AG04450 (cell line): Measurements from ENCODE around the gene TRRAP. TPM values are rescaled to one million over a fixed set of nuclear protein-coding genes. Genes with fewer than 3 reads are reported as not detected.

Source experiments
- CTCF ChIA-PET: fragments of 300-600, 350-600 bp; formaldehyde crosslinking; extraction: SDS; loops from one replicate; lab custom pipeline; 2022; ENCODE audit warnings: antibody characterized with exemption, inconsistent platforms; lab: Charles Lee
- POLR2A ChIA-PET: fragments of 350-600 bp; formaldehyde crosslinking; extraction: SDS; loops from one replicate; lab custom pipeline; 2021; ENCODE audit warnings: antibody characterized with exemption, inconsistent platforms; lab: Yijun Ruan, JAX
- DNase-seq: peaks from one replicate; pipeline ENCODE4 v3.0.0-alpha.2; 2011; ENCODE audit warnings: low read depth, low spot score
- H3K27ac ChIP-seq: one replicate; pipeline ENCODE4 v1.5.1; 2012; ENCODE audit warnings: low read depth, low read length, control low read depth
- H3K27me3 ChIP-seq: one replicate; pipeline ENCODE4 v1.6.0; 2012; ENCODE audit warnings: low read length; ENCODE audit not compliant: control insufficient read depth, insufficient read depth
- H3K4me3 ChIP-seq: 2 replicates; pipeline ENCODE4 v1.5.1; 2011; ENCODE audit warnings: mild to moderate bottlenecking, low read depth, low read length, control low read depth
- H3K9me3 ChIP-seq: 2 replicates; pipeline ENCODE4 v1.5.1; 2012; ENCODE audit warnings: low read length; ENCODE audit not compliant: control insufficient read depth, insufficient read depth
- CTCF ChIP-seq: IDR thresholded peaks from 2 replicates; pipeline ENCODE4 v1.5.1; 2011; ENCODE audit warnings: low read depth, low read length, control low read depth, inconsistent platforms
- polyA plus RNA-seq: library from polyadenylated mRNA; depleted of rRNA; stranded (reverse); fragments of >200 nt; gene quantifications from 2 replicates; pipeline ENCODE4 v1.2.3, GENCODE V29; 2011

The TRRAP gene
- polyA plus RNA-seq, 1 experiment: 20.6 TPM

GRCh38 chr7:98877692-98878364 is 504 bp upstream of the TRRAP start:
- DNase-seq: no peak
- peak overlapping the region; percentile 94 for H3K4me3 ChIP-seq
- ChIA-PET POLR2A (interaction anchor here (1.0 to 1.1 kb wide), 3 partner anchors 8 to 523 kb away, joined by 3 read pairs; no protein-coding TSS in a partner anchor), CTCF (interaction anchor here (0.6 to 2.0 kb wide), 12 partner anchors 12 to 603 kb away, joined by 3 to 10 read pairs (median 4); no protein-coding TSS in a partner anchor)
- no peak for TF ChIP-seq CTCF
- H3K27ac ChIP-seq: no peak overlapping the region
- H3K9me3 ChIP-seq: no peaks in the 10 kb centered on the region
- H3K27me3 ChIP-seq: no peaks in the 10 kb centered on the region

- CTCF ChIA-PET: interaction anchor here (0.6 to 2.0 kb wide), 13 partner anchors 7 to 681 kb away, joined by 3 to 10 read pairs (median 5); no protein-coding TSS in a partner anchor
- Histone ChIP-seq H3K27me3 (no peaks in the 10 kb centered on the region), H3K27ac (peak overlapping the region; percentile 31), H3K9me3 (no peaks in the 10 kb centered on the region), H3K4me3 (peak overlapping the region; percentile 94)
- no peak for DNase-seq
- no peak; the same call in 1 of the 2 replicates for TF ChIP-seq CTCF
- POLR2A ChIA-PET: interaction anchor here (0.6 to 1.9 kb wide), 4 partner anchors 9 to 473 kb away, joined by 3 to 7 read pairs (median 3); no protein-coding TSS in a partner anchor
These were observed 1.1 kb downstream of the TRRAP start for GRCh38 chr7:98879198-98879978.

GRCh38 chr7:98879979-98880315 is 1.6 kb downstream of the TRRAP start:
- TF ChIP-seq CTCF: no peak
- Histone ChIP-seq H3K9me3 (no peaks in the 10 kb centered on the region), H3K4me3 (peak overlapping the region; percentile 94), H3K27me3 (no peaks in the 10 kb centered on the region), H3K27ac (no peak overlapping the region)
- ChIA-PET CTCF (interaction anchor here (0.6 to 1.0 kb wide), 4 partner anchors 11 to 680 kb away, joined by 3 to 8 read pairs (median 6); no protein-coding TSS in a partner anchor), POLR2A (interaction anchor here (1.9 kb wide), 1 partner anchor 26 kb away, joined by 7 read pairs; no protein-coding TSS in a partner anchor)
- DNase-seq: no peak

GRCh38 chr7:98880485-98880884 is 2.2 kb downstream of the TRRAP start:
- Histone ChIP-seq H3K4me3 (no peak overlapping the region), H3K9me3 (no peaks in the 10 kb centered on the region), H3K27ac (no peak overlapping the region), H3K27me3 (no peaks in the 10 kb centered on the region)
- ChIA-PET POLR2A (no interaction called here), CTCF (interaction anchor here (0.6 kb wide), 1 partner anchor 8 kb away, joined by 3 read pairs; no protein-coding TSS in a partner anchor)
- TF ChIP-seq CTCF: no peak
- no peak for DNase-seq
